ENCODE results near the gene SLC29A1. TPM values are rescaled to one million over a fixed set of nuclear protein-coding genes. Genes with fewer than 3 reads are reported as not detected.

The SLC29A1 gene
- total and polyA plus RNA-seq, 2 donors (not counting 3 experiments of a cell fraction or from before 2014, with no cell fraction given), result 202 to 539 TPM

DNA sequence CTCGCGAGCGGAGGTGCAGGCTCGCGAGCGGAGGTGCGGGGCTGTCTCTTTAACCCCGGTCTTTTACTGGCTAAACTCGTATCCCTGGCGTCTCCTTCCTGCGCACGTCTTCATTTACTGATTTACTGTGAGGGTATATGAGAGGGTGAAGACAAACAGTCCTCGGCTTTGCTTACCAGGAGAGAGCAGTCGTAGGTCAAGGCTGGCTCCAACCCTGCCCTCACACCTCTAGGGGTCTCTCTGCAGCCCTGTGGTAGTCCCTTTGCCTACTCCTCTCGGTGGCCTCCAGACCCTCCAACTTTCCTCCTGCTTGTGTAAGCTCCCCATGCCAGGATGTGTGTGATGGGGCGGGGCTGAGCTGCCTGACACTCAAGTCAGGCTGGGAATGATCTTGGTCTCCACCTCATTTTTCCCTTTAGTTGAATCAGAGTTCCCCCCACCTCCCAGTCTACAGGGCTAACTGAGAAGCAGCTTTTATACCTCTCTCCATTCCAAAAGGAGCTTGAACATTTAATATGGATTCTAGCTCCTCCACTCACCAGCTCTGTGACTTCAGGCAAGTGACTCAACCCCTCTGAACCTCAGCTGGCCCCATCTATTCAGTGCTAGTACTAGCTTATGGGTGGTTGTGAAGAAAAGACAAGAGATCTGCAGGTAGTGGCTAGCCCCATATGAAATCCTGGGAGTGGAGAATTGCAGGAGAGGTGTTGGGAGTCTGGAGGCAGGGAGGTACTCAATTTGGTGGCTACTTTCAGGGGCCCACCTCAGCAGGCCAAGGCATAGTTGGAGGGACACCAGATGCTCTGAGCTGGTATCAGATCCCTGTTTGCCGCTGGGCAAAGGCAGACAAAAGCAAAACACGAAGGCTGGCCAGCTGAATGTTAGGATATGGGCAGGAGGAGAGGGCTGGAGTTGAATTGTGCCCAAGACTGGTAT, 902 bp downstream of the SLC29A1 start:
- CTCF ChIA-PET, result interaction anchor here (1.0 to 9.2 kb wide), 13 partner anchors 10 to 128 kb away, joined by 3 to 91 read pairs (median 7); partner anchors contain the start of gene HSP90AB1
- peak; percentile 67 for FAIRE-seq

More for the DNA sequence above, 902 bp downstream of the SLC29A1 start:
- Histone ChIP-seq H3K27me3 (ENCODE audit: control insufficient read depth in 2 of 2, insufficient read depth in 2 of 2, low read length in 2 of 2) (no peaks in the 10 kb centered on the region), H3K4me2 (ENCODE audit: insufficient read depth, low read length) (peak overlapping the region; percentile 75), H3K79me2 (ENCODE audit: control insufficient read depth, insufficient read depth, low read length) (peaks cover 81% of the 10 kb centered on the region), H3K36me3 (ENCODE audit: control insufficient read depth in 2 of 2, extremely low read depth in 1 of 2, insufficient read depth in 2 of 2, low read length in 2 of 2) (peaks cover under 1 to 2% of the 10 kb centered on the region in 2 experiments), H2AFZ (ENCODE audit: low read depth, low read length) (no peak overlapping the region), H4K20me1 (replicated peaks; ENCODE audit: control insufficient read depth, extremely low read depth, insufficient read depth, low read length) (no peaks in the 10 kb centered on the region), H3K9ac (replicated peaks; ENCODE audit: extremely low read depth, insufficient read depth, low read length) (peak overlapping the region; percentile 63), H3K4me3 (replicated peaks in 1 of 3; ENCODE audit: insufficient read depth in 1 of 3, low read depth in 1 of 3, low read length in 3 of 3) (peak overlapping the region; percentile 56 to 82 (median 72)), H3K9me1 (replicated peaks; ENCODE audit: control insufficient read depth, extremely low read depth, insufficient read depth, low read length) (no peaks in the 10 kb centered on the region), H3K9me3 (replicated peaks; ENCODE audit: control insufficient read depth, insufficient read depth, low read length) (no peaks in the 10 kb centered on the region), H3K27ac (ENCODE audit: insufficient read depth, low read depth, low read length) (peak overlapping the region; percentile 4), H3K4me1 (ENCODE audit: control insufficient read depth, extremely low read depth, insufficient read depth, low read length) (peaks cover 49% of the 10 kb centered on the region)
- DNase-seq (ENCODE audit: low read depth, low spot score), result peak; percentile 51
- TF ChIP-seq MYC (IDR thresholded peaks at IDR 0.05; ENCODE audit: low read depth, low read length) (no peak), EZH2 (IDR thresholded peaks at IDR 0.05; ENCODE audit: borderline replicate concordance, low read depth, low read length, severe bottlenecking) (no peak), JUN (IDR thresholded peaks at IDR 0.05; ENCODE audit: borderline replicate concordance, insufficient read depth, insufficient read length, low read depth) (no peak), POLR2AphosphoS5 (IDR thresholded peaks at IDR 0.05; ENCODE audit: insufficient read depth, low read depth, low read length) (no peak), GATA2 (IDR thresholded peaks at IDR 0.05; ENCODE audit: insufficient read depth, insufficient read length, low read depth, low read length) (no peak), FOS (IDR thresholded peaks at IDR 0.05; ENCODE audit: borderline replicate concordance, insufficient read depth, low read length) (no peak), POLR2A (IDR thresholded peaks at IDR 0.05; ENCODE audit: low read depth, low read length) (no peak)
- TF ChIP-seq, protein P1, sequence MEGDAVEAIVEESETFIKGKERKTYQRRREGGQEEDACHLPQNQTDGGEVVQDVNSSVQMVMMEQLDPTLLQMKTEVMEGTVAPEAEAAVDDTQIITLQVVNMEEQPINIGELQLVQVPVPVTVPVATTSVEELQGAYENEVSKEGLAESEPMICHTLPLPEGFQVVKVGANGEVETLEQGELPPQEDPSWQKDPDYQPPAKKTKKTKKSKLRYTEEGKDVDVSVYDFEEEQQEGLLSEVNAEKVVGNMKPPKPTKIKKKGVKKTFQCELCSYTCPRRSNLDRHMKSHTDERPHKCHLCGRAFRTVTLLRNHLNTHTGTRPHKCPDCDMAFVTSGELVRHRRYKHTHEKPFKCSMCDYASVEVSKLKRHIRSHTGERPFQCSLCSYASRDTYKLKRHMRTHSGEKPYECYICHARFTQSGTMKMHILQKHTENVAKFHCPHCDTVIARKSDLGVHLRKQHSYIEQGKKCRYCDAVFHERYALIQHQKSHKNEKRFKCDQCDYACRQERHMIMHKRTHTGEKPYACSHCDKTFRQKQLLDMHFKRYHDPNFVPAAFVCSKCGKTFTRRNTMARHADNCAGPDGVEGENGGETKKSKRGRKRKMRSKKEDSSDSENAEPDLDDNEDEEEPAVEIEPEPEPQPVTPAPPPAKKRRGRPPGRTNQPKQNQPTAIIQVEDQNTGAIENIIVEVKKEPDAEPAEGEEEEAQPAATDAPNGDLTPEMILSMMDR (IDR thresholded peaks at IDR 0.05; ENCODE audit: extremely low read depth in 1 of 2, insufficient read depth in 1 of 2, low read depth in 1 of 2, low read length in 2 of 2), result no peak
- TF ChIP-seq, protein P2, sequence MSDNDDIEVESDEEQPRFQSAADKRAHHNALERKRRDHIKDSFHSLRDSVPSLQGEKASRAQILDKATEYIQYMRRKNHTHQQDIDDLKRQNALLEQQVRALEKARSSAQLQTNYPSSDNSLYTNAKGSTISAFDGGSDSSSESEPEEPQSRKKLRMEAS (IDR thresholded peaks at IDR 0.05; ENCODE audit: insufficient read depth, insufficient read length), result no peak
- dilution Hi-C loops (cut with MboI; ENCODE audit: extremely low pct_ligation_motif_present, low sequenced_read_pairs) (no loop called here), intact Hi-C loops (cut with micrococcal nuclease) (no loop called here)
- BruUV-seq (replicated peaks), result TSS peak; percentile 13
- POLR2A ChIA-PET, result interaction anchor here (0.6 to 5.3 kb wide), 4 partner anchors 10 to 47 kb away, joined by 3 to 34 read pairs (median 4); partner anchors contain the start of gene HSP90AB1
